Glomerular endothelial cell (primary cell): ENCODE data around the gene ADAM15. TPM values are rescaled to one million over a fixed set of nuclear protein-coding genes. Genes with fewer than 3 reads are reported as not detected.

Experiments
- DNase-seq: peaks from one replicate; pipeline ENCODE4 v3.0.0-alpha.2; 2011; ENCODE audit warnings: low read depth, low spot score; ENCODE audit errors: extremely low read depth
- total RNA-seq: library from RNA; depleted of rRNA; stranded (reverse); fragments of >200 nt; gene quantifications from 2 replicates; pipeline ENCODE4 v1.2.3, GENCODE V29; 2015

Gene ADAM15
- total RNA-seq, 1 donor from 2014 or later = 405 TPM

DNA sequence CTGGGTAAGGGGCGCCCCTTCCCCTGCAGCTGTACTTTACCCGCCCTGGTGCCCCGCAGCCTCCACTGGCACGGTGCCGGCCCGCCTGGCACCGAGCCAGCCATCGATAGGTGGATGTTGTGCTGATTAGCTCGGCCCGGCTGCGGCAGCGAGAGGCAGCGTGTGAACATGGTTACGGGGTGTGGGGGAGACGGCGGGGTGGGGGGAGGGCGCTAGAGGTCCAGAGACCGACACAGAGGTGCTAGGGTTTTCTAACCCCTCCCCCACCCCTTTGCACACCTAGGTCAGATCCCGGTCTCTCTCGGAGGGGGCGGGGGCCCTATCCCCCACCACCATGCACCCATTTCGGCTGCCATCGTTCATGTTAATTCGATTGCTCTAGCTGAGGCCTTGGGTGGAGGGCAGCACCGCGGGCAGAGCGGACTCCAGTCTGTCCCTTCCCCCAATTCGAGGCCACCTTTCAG, 19.1 kb downstream of the ADAM15 start:
- DNase-seq = no peak

DNA sequence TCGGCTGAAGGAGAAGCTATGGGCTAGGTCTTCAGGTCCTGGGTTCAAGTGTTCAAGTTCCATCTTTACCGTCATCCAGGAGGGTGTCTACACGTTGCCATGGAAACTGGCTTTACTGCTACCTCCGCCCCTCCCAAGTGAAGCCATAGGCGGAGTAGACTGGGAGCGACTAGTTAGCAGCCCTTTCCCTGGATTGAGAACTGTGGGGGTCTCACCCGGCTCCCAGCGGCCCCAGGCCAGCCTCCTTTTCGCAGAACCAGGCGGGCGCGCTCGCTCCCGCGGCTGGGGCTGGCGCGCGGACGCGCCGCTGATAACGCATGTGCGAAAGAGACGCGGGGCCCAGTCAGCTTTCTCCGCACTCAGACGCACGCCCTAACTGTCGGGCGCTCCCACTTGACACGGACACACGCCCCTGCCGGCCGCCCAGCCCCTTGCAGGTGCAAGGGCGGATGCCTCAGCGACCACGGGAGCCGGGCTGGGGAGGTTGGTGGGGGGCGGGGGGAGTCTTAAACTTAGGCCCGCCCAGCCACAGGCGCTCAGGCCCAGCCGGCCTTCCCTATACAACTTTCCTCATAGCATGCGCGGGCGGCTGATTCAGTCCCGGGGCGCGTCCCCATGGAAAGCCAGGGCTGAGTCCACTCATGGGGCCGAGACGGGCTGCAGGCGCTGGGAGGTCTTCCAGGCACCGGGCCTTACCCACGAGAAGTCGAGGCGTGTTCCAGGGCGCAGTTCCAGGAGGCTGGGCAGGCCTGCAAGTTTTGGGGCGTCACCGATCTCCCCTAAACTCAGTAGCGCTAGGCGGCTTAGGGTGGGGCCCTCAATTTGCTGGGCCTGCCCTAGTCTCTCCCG, 19.8 kb downstream of the ADAM15 start:
- DNase-seq = no peak

DNA sequence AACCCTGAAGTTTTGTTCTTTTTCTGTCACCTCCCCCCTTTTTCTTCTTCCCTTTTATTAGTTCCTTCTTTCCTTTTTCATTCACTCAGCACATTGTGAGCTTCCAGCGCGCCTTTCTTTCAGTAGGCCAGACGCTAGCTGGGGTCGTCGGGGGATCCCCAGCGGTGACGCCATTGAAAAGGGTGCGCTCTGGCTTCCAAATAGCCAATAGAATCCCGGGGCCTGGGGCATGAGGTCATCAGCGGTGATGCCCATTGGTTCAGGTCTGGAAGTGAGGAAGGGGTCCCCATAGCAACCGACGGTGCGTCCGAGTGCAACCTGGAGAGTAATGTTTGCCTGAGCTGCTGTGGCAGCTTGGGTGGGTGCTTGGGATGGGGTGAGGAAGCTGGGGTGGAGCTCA, 20.6 kb downstream of the ADAM15 start:
- DNase-seq = no peak

DNA sequence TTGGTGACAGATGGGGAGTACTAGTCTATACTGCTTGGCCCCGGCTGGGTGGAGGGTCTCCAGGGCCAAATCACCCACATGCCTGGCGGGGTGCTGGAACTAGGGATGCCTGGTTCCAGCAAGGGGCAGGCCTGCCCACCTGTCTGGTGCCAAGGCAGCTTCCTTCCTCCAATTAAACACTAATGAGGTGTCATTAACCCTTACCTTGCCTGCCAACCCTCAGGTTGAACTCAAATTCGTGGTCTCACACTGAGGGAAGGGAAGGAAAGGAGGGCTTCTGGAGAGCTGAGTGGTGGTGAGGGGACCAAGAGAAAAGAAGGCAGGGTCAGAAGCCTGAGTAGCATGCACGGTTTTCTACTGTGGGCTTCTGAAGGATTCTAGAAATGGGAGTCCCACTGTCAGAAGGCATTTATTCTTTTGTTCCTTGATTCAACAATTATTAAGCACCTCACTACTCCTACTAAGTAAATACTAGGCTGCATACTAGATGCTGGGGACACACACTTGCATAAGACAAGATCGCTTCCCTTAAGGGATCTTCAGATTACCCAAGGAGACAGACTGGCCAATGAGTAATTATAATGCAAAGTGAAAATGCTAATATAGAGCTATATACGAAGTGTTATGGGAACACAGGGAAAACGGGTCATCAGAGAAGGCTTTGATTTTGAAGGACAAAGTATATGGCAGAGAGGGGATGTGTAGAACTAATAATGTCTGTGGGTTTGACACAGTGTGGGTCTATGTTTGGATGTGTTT, 21.6 kb downstream of the ADAM15 start:
- no peak for DNase-seq

DNA sequence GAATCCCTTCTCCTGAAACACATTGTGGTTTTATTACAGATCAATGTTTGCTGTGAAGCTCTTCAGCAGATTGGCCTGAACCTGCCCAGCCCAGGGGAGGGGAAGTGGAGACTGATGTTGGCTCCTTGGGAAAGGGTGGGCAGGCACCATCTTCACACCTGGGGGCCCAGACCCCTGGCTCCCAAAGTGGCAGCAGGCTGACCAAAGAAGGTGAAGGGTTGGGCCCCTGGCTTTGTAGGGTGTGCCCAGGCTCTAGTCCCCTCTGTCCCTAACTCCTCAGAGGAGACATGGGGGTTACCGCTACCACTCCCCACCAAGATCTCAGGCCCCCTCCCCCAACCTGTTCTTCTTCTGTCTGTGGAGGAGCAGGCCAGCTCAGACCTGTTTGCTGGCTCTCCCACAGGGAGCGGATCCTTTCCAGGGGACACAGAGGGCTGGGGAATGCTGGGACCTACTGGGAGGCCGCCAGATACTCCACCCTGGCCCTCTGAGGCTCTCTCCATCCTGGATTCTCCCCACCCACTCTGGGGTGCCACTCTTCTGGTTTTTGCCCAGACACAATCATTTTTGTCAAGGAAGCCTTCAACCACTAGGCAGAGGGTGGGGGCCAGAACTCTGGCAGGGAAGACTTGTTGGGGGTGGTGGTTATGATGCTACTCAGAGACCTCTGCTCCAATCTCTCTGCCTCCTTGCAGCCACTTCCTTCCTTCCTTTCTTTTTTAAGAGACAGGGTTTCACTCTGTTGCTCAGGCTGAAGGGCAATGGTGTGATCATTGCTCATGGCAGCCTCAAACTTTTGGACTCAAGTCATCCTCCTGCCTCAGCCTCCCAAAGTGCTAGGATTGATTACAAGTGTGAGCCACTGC, 22.5 kb downstream of the ADAM15 start:
- DNase-seq = no peak

DNA sequence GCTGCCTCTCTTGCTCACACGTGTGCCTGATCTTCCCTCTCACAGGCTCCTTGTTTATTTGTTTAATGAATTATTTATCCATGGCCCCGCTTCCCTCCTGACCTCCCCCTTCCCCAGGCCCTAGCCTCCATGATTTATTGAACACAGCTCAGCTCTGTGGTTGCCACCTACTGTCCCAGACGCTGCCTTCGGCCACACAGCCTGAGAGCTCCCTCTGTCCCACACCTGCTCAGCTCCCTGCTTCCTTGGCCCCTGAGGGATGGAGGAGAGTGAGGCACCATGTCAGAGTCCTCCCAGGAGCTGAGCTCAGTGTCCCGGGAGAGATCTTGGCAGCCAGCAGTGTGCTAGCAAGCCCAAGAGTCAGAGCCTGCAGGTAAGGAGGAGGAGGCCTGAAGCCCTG, 24.4 kb downstream of the ADAM15 start:
- DNase-seq = no peak

DNA sequence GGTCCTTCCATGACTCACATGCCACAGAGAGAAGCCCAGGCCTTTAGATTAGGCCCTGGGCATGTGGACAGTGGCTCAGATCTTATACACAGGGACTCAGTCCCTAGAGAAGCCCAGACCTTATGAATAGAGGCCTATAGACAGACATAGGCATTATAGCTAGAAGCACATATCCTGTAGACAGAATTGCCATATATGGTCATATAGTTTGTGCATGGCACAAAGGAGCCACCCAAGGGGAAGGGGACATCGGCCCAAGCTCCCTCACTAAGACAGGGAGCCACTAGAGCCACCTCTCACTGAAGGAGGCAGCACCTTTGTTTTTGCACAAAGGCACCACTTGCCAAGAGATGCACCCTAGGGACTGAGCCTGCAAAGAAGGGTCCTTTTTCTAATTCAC, 25.3 kb downstream of the ADAM15 start:
- no peak for DNase-seq

DNA sequence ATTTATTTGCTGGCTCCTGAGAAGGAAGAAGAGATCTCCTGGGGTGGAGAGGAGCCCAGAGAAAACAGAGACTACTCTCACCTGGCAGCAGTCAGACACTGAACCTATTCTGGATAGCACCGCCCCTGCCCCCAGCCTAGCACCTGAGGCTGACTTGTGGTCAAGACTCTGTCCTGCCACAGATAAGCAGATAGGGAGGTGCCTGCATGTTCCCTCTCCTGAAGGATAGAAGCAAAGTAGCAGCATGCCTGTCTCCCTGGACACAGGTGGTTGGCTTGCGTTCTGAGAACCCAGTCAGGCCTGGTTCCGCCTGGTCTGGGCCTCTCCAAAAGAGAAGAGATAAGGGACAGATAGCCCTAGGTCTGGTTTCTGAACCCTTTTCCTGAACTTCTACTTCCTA, 26.2 kb downstream of the ADAM15 start:
- DNase-seq = no peak

DNA sequence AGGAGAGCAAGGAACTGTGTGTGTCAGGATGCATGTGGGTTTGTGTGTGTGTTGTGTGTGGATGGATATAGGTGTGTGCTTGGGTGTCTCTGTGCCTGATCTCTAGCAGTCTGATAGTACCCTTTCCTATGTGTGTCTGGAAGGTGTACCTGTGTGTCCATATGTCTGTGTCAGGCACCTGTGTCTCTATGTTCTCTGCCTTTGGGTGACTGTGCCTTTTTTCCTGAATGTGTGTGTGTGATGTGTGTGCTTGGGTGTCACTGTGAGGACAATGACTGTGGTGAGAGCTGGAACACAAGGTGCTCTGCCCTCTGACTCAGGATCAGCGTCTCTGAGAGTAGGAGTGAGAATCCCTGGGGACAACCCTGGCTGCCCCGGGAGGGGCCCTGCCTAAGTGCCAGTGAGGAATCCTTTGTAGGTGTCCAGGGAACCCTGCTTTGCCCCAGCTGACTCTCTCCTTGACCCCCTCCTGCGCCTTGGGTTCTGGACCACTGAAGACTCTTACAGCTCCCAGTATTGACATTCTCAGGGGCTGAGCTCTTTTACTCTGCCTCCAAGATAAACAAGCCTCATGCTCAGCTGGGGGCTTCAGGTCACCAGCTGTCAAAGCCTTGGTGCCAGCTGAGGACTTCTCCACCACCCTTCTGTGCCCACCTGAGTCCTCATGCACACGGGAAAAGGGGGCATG, 26.8 kb downstream of the ADAM15 start:
- no peak for DNase-seq

DNA sequence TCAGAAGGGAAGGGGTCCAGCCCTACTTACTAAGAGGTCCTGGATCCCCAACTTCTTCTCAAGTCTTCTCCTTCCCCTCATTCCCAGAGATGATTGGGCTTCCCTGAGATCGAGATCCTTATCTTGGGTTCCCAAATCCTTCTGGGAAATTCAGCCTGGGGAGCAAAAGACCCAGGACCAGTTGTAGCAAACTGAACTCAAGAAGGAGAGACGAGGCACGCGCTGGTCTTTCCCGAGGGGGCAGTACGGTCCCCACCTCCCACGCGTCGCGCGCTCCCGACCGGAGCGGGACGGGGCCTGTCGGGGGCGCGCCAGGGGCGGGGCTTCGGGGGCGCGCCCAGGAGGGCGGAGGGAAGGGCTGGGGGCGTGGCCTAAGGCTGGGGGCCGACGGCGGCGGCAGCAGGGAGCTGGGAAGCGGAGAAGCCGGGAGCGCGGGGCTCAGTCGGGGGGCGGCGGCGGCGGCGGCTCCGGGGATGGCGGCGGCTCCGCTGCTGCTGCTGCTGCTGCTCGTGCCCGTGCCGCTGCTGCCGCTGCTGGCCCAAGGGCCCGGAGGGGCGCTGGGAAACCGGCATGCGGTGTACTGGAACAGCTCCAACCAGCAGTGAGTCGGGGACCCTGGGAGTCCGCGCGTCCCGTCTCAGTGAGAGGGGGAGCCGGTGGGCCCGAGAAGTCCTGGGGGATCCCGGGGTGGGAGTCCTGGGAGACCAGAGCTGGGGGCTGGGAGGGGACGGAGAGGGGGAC, 27.5 kb downstream of the ADAM15 start, which contains the start of gene EFNA3:
EFNA3 (plus strand) TSS at position 369 of the 741 bp plus-strand sequence; CDS start at position 474, 105 bp downstream.
- no peak for DNase-seq

DNA sequence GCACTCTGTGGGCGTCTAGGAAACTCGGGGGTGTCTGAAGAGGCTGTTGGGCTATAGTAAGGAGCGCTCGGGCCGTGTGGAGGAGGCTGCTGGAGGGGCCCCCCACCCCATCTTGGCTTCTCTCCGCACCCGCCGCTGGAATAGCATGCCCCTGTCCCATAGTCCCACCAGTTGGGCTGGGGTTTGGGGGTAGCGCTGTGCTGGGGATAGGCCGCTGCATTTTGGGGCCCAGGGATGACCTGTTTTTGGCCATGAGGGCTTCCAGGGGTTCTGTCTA, 28.0 kb downstream of the ADAM15 start:
- no peak for DNase-seq

DNA sequence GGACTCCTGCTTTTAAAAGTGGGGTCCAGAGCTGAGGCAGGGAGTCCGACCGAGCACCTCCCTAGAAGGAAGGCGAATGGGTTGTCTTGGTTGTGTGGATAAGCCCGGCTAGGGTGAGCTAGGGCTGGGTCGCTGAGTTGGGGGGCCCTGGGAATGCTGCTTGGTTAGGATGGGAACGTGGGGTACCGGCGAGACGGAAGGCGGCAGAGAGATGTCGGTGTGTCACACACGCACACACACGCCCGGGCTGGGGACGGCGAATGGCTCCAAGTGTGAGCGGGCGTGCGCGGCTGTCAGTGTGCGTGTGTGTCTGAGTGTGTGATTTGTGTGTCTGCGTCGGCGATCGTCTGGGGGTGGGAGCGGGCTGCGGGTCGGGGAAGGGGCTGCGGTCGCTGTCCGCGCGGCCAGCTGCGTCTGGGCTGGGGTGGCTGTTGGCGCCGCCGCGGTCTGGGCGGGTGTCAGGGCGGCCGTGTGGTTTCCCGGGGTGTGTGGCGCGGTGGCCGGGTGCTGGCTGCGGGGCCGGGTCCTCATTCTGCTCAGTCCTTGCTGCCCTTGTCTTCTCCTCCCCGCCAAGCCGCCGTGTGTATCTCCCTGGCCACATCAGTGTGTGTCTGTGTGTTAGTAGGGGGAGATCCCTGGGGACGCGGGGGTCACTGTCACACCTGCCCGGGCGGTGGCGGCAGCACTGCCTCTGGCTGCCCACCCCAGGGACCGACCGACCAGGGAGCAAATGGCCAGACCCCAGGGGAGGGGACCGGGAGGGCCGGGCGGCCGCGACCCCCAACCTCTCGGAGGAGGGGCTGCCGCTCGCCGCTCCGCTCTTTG, 28.6 kb downstream of the ADAM15 start:
- DNase-seq = no peak

DNA sequence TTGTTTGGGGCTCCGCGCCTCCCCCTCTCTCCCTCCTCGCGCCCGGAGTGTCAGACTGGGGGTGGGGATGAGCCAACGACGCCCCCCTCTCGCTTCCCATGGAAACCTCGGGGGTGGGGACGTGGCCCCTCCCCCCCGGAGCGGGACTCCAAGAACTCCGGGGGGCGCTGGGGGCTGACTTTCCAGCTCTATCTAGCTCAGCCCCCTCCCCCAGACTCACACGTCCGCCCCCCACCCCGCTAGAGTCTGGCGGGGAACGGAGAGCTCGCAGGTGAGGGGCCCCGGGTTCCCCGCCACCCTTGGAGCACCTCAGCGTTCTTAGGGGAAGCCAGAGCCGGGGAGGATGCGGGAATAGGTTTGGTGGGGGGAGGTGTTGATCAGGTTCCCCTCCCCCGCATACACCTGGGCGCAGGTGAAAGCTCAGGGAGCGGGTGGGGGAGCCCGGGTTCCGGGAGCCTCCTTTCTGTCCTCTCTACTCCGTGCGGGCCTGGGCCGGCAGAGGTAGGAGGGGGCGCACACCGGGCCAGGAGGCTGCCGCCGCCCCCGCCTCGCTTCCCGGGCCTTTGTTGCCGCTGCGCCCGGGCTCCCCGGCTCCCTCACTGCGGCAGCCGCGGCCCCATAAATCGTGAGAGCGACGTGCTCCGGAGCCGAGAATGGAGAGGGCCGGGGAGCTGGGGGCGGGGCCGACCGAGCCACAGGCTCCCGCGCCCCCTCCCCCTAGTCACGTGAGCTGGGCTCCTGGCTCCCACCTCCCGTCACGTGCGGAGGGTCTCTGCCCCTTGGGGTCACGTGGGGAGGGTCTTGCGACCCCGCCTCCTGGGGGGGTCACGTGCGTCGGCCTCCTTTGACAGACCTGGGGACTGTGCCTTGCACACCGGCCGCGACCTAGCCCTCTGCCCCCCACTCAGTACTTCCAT, 29.5 kb downstream of the ADAM15 start:
- DNase-seq = no peak

DNA sequence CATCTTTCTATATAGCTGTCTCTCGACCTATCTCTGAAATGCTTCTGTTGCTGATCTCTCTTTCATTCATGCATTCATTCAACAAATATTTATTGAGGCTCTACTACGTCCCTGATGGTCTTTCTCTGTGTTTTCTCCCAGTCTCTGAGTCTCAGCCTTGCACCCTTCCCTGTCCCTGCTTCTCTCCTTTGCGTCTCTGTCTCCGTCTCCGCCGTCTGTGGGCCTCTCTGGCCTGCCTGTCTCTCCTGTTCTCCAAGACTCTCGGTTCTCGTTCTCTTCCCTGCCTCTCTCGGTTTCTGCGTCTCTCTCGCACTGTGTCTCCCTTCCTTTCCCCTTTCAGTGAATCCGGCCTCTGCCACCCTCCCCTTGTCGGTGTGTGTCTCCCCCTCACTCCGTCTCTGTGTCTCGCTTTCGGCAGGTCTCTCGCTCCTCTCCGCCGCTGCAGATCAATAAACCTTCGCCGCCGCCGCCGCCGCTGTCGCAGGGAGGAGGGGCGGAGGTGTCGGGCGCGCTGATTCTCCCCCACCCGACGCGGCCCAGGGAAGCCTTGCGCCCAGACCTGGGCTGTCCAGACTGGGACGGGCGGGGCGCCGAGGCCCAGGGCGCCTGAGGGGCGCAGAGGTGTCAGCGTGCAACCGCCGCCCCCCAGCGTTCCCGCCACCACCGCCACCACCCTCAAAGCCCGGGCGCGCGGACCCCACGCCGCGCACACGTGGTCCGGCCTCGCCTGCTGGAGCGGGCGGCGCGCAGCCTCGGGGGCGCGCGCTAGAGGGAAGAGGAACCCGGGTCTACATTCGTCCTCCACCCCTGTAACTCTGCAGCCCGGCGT, 30.6 kb downstream of the ADAM15 start:
- no peak for DNase-seq

DNA sequence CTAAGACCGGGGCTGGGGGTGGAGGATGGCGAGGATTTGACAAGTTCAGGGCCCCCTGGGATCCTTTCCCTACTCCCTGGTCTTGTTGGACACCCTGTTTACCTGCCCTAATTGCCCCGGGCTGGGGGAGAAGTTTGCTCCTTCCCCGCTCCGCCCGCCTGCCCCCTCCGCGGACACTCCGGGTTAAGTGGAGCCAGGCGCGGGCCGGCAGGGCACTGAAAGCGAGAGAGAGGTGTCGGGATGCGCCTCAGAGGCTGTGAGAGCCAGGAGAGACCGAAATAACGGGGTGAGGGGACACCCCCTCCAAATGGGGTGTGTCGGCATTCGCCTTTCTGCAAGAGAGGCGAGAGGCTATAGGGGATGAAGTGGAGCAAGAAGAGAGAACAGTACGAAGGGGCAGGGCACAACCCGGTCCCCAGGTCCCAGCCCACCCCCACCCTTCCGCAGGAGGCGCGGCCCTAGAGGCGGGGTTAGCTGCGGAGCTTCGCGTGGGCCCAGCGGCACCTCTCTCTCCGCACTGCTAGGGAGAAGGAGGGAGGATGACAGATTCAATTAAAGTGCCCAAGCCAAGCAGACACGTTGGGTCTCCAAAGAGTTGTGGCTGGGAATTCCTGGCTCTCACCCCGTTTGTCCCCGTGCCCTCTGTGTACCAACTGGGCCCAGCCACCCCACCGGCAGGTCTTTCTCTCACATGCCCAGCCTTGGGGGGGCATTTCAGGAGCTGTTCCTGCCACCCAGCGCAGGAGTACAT, 31.4 kb downstream of the ADAM15 start:
- DNase-seq = no peak

DNA sequence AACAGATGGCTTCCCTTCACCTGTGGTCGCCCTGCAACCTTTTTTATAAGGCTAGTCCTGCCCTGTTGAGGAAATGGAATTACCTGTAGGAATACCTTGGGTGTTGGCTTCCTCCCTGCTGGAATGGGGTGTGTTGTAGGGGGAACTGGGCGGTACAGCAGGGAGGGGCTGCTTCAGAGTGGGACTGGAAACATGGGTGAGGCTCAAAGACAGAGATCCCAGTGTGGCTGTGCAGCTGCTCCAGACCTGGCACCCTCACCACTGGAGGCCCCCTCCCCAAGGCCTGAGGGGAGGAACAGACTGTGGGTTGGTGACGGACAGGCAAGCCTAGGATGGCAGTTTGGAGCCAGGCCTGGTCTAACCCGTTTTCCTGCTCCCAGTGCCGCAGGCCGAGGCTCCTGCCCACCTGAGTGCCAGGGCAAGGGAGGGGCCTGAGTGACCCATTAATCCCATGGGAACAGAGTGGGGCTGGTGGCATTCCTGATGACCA, 32.0 kb downstream of the ADAM15 start:
- DNase-seq = no peak
